Fibroblast of villous mesenchyme (primary cell): ENCODE measurements around the gene TAC4. TPM values are rescaled to one million over a fixed set of nuclear protein-coding genes. Genes with fewer than 3 reads are reported as not detected.
"Not testable (repeated sequence)": the region's sequence is repeated elsewhere in the genome, so short reads cannot be mapped to it uniquely, and the experiment has no call there.

Source experiments
- DNase-seq: peaks from one replicate; pipeline ENCODE4 v3.0.0-alpha.2; 2010; ENCODE audit warnings: low read depth
- H3K4me3 ChIP-seq: 2 replicates; pipeline ENCODE4 v1.5.1; 2011; ENCODE audit warnings: low read depth, mild to moderate bottlenecking, low read length
- total RNA-seq: library from RNA; depleted of rRNA; stranded (reverse); fragments of >200 nt; gene quantifications from 2 replicates; pipeline ENCODE4 v1.2.3, GENCODE V29; 2012
- TF ChIP-seq, protein P1 (sequence below): IDR thresholded peaks from 2 replicates; pipeline ENCODE4 v1.5.1; 2012; ENCODE audit warnings: low read depth, mild to moderate bottlenecking, low read length; ENCODE audit not compliant: insufficient read depth

TAC4 gene
- total RNA-seq, 1 donor = not detected

DNA sequence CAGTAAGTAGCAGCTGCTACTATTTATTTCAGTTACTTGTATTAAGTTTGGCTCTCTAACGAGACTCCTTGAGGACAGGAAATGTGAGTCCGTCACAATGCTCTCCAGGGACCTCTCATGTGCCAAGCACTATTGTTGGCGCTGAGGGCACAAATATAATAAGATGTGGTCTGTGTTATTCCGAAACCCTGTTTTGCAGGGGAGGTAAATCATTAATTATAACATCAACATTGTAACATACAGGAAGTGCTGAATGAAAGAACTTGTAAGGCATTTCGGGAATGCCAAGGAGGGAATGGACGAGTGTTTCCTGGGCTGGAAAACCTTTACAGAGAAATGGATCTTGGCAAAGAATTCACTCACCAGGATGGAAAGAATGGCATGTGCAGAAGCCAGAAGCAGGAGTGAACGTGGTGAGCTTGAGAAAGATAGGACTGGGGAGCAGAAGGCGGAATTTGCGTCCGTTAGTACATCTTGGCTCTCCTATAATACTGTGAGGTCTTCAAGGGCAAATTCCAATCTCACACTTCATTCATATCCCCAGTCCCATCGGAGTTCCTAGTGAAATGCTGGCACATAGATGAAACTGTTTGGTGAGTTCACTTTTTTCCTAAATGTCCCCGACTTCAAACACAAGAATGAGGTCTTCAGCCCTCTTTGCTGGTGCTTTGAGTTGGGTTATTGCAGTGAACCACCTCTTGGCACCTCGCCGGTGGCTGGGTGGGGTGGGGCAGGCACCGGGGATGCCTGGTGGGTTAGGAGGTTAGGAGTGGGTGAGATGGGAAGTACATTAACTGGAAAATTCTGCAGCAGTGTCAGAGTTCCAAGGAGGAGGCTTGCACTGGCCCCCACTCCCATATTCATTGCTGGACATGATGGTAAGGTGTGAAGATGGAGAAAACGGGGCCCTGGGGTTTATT, 11.5 kb downstream of the TAC4 start:
- peak; percentile 21 for DNase-seq
- TF ChIP-seq, protein P1, sequence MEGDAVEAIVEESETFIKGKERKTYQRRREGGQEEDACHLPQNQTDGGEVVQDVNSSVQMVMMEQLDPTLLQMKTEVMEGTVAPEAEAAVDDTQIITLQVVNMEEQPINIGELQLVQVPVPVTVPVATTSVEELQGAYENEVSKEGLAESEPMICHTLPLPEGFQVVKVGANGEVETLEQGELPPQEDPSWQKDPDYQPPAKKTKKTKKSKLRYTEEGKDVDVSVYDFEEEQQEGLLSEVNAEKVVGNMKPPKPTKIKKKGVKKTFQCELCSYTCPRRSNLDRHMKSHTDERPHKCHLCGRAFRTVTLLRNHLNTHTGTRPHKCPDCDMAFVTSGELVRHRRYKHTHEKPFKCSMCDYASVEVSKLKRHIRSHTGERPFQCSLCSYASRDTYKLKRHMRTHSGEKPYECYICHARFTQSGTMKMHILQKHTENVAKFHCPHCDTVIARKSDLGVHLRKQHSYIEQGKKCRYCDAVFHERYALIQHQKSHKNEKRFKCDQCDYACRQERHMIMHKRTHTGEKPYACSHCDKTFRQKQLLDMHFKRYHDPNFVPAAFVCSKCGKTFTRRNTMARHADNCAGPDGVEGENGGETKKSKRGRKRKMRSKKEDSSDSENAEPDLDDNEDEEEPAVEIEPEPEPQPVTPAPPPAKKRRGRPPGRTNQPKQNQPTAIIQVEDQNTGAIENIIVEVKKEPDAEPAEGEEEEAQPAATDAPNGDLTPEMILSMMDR = no peak

DNA sequence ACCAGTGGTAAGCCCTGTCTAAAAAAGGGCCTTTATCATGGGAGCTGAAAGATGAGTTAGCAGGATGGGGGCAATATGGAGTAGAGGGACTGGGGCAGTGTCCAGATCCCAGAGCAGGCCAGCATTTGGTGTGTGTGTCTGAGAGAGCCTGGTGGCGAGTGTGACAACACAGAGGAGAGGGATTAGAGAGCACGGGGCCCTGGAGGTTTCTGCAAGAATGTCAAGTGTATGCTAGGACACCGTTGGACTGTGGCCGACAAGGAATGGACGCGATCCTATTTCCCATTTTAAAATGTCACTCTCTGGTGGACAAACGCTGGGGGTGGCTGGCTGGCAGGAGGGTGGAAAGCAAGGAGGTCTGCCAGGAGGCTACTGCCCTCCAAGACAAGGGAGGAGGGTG, 12.4 kb downstream of the TAC4 start:
- TF ChIP-seq, protein P1 = no peak
- DNase-seq = no peak
- no peak overlapping the region for H3K4me3 ChIP-seq

More for the DNA sequence above, 11.5 kb downstream of the TAC4 start:
- no peak overlapping the region for H3K4me3 ChIP-seq

- TF ChIP-seq, protein P1 = no peak
- DNase-seq = peak; percentile 18
These were observed 13.6 kb downstream of the TAC4 start for GRCh38 chr17:49834118-49834743.

GRCh38 chr17:49832840-49833599, 14.8 kb downstream of the TAC4 start:
- no peak overlapping the region for H3K4me3 ChIP-seq
- DNase-seq = peak; percentile 26
- TF ChIP-seq, protein P1 = no peak

More at GRCh38 chr17:49834118-49834743, 13.6 kb downstream of the TAC4 start:
- no peak overlapping the region for H3K4me3 ChIP-seq

GRCh38 chr17:49830605-49831004, 17.3 kb downstream of the TAC4 start:
- DNase-seq = no peak
- TF ChIP-seq, protein P1 = no peak

GRCh38 chr17:49829026-49829425, 18.8 kb downstream of the TAC4 start:
- DNase-seq = no peak
- no peak overlapping the region for H3K4me3 ChIP-seq
- TF ChIP-seq, protein P1 = no peak

More at GRCh38 chr17:49830605-49831004, 17.3 kb downstream of the TAC4 start:
- H3K4me3 ChIP-seq = no peak overlapping the region

- not testable (repeated sequence) for DNase-seq, H3K4me3 ChIP-seq
These were observed 19.5 kb downstream of the TAC4 start for GRCh38 chr17:49828325-49828724.
